HCT116 (cell line): ENCODE results near the gene HLA-DRB1. TPM values are rescaled to one million over a fixed set of nuclear protein-coding genes. Genes with fewer than 3 reads are reported as not detected.
"Not testable (repeated sequence)": the region's sequence is repeated elsewhere in the genome, so short reads cannot be mapped to it uniquely, and the experiment has no call there.

Experiments used
- ATAC-seq: fragments of 200-7000 bp; cut with Tn5 transposase; 2 replicates; pipeline ENCODE4 v1.9.1; 2020; ENCODE audit warnings: mild to moderate bottlenecking, moderate library complexity
- BruUV-seq: library from RNA; stranded (reverse); fragments of 400-500 nt; replicated peaks from 2 replicates; lab custom pipeline; 2021; lab: Mats Ljungman, UMichigan
- CTCF ChIA-PET: fragments of 300-600 bp; sonication (Branson Sonifier 250); formaldehyde crosslinking; loops from one replicate; lab custom pipeline; 2021; ENCODE audit warnings: antibody characterized with exemption; lab: Charles Lee
- POLR2A ChIA-PET: fragments of 300-600, 350-600 bp; sonication (Branson Sonifier 250); formaldehyde crosslinking; loops from one replicate; lab custom pipeline; 2021; ENCODE audit warnings: antibody characterized with exemption; lab: Charles Lee
- RAD21 ChIA-PET, 2 experiments: fragments of 300-600 bp; sonication (Branson Sonifier 250); formaldehyde crosslinking; loops; one replicate each; lab custom pipeline; 2023; ENCODE audit warnings: low total read pairs in 2 of 2; ENCODE audit not compliant: uncharacterized antibody in 2 of 2, unreplicated experiment in 2 of 2, low non-redundant PET in 1 of 2; lab: Charles Lee
- DNase-seq: peaks from one replicate; pipeline ENCODE4 v3.0.0-alpha.2; 2010; ENCODE audit warnings: low read depth, low spot score
- H2AFZ ChIP-seq: fragments of 200-600 bp; shearing (Covaris generic), sonication (generic); 2 replicates; pipeline ENCODE4 v1.6.1; 2017; ENCODE audit warnings: low read depth, mixed run types, mixed read lengths, antibody characterized with exemption, low read length; ENCODE audit not compliant: poor library complexity, severe bottlenecking
- H3K27ac ChIP-seq: 2 replicates; pipeline ENCODE4 v1.5.1; 2012; ENCODE audit warnings: low read depth, low read length
- H3K27me3 ChIP-seq: fragments of 200-600 bp; sonication (generic); 2 replicates; pipeline ENCODE4 v1.6.1; 2016; ENCODE audit warnings: mixed run types, low read length, mixed read lengths; ENCODE audit not compliant: insufficient read depth
- H3K36me3 ChIP-seq, 2 experiments: fragments of 200-500 bp in 1 of 2; fragments of 200-600 bp in 1 of 2; sonication (Bioruptor generic) in 1 of 2; sonication (generic) in 1 of 2; 2 replicates each; pipeline versions ENCODE4 v1.5.1 to v1.6.1; 2014 to 2016; ENCODE audit warnings: low read length in 2 of 2, inconsistent platforms in 1 of 2, mixed read lengths in 1 of 2, mixed run types in 1 of 2; ENCODE audit not compliant: insufficient read depth in 2 of 2, control insufficient read depth in 1 of 2
- H3K4me1 ChIP-seq, 2 experiments: fragments of 200-600 bp in 1 of 2; sonication (generic) in 1 of 2; 2 replicates each; pipeline versions ENCODE4 v1.5.1 to v1.6.1; 2012 to 2017; ENCODE audit warnings: low read length in 2 of 2, inconsistent platforms in 1 of 2, mild to moderate bottlenecking in 1 of 2, mixed read lengths in 1 of 2, mixed run types in 1 of 2, moderate library complexity in 1 of 2; ENCODE audit not compliant: insufficient read depth in 2 of 2, control insufficient read depth in 1 of 2
- H3K4me2 ChIP-seq: fragments of 200-600 bp; sonication (generic); 2 replicates; pipeline ENCODE4 v1.6.1; 2017; ENCODE audit warnings: mixed run types, low read length, mixed read lengths
- H3K4me3 ChIP-seq, 2 experiments: fragments of 200-600 bp in 1 of 2; sonication (generic) in 1 of 2; replicated peaks in 1 of 2; 2 replicates each; pipeline ENCODE4 v1.5.1; 2011 to 2016; ENCODE audit warnings: low read length in 2 of 2, control low read depth in 1 of 2, low read depth in 1 of 2, mild to moderate bottlenecking in 1 of 2, mixed read lengths in 1 of 2, mixed run types in 1 of 2
- H3K79me2 ChIP-seq: fragments of 200-600 bp; sonication (generic); 2 replicates; pipeline ENCODE4 v1.6.1; 2017; ENCODE audit warnings: mild to moderate bottlenecking, mixed run types, low read length, moderate library complexity, mixed read lengths; ENCODE audit not compliant: insufficient read depth
- H3K9ac ChIP-seq: fragments of 200-600 bp; sonication (generic); 2 replicates; pipeline ENCODE4 v1.6.1; 2016; ENCODE audit warnings: low read length, mixed read lengths
- H3K9me2 ChIP-seq: fragments of 200-600 bp; sonication (generic), shearing (Covaris generic); 2 replicates; pipeline ENCODE4 v1.6.1; 2017; ENCODE audit warnings: mixed run types, mild to moderate bottlenecking, moderate library complexity; ENCODE audit not compliant: insufficient read depth
- H3K9me3 ChIP-seq, 2 experiments: fragments of 200-500 bp in 1 of 2; fragments of 200-600 bp in 1 of 2; sonication (Bioruptor generic) in 1 of 2; sonication (generic) in 1 of 2; 2 replicates each; pipeline ENCODE4 v1.6.1; 2014 to 2017; ENCODE audit warnings: low read length in 2 of 2, mixed read lengths in 2 of 2, inconsistent platforms in 1 of 2, low read depth in 1 of 2, mild to moderate bottlenecking in 1 of 2, mixed run types in 1 of 2, moderate library complexity in 1 of 2; ENCODE audit not compliant: control insufficient read depth in 1 of 2, insufficient read depth in 1 of 2
- H4K20me1 ChIP-seq: fragments of 200-600 bp; sonication (generic), shearing (Covaris generic); 2 replicates; pipeline ENCODE4 v1.6.1; 2017; ENCODE audit warnings: mixed run types, mild to moderate bottlenecking, moderate library complexity; ENCODE audit not compliant: insufficient read depth
- POLR2AphosphoS5 ChIP-seq: IDR thresholded peaks from 2 replicates; pipeline ENCODE4 v1.6.1; 2011; ENCODE audit warnings: mild to moderate bottlenecking, low read depth, low read length, moderate library complexity
- TCF7L2 ChIP-seq: IDR thresholded peaks from 2 replicates; pipeline ENCODE4 v1.7.0; 2011; ENCODE audit warnings: borderline replicate concordance, inconsistent platforms; ENCODE audit not compliant: insufficient read depth, insufficient read length; ENCODE audit errors: extremely low read depth
- intact Hi-C: fragments of 100-400 bp; cut with micrococcal nuclease; formaldehyde crosslinking; loops from 2 replicates; pipeline ENCODE4 v1.10.0; 2022
- total RNA-seq: library from RNA; stranded (reverse); gene quantifications from one replicate; pipeline ENCODE4 v1.2.1, GENCODE V29; 2021; ENCODE audit not compliant: unreplicated experiment
- TF ChIP-seq, protein P1 (sequence below): IDR thresholded peaks from 2 replicates; pipeline ENCODE4 v1.6.1; 2012; ENCODE audit warnings: low read depth
- TF ChIP-seq, protein P2 (sequence below), 3 experiments: fragments of 200-600 bp in 1 of 3; sonication (generic) in 1 of 3; IDR thresholded peaks in 2 of 3; conservative IDR thresholded peaks in 1 of 3; 2 replicates each; pipeline ENCODE4 v1.5.1; 2012 to 2017; ENCODE audit warnings: low read depth in 2 of 3, low read length in 2 of 3, antibody characterized with exemption in 1 of 3, borderline replicate concordance in 1 of 3, control low read depth in 1 of 3, mild to moderate bottlenecking in 1 of 3, mixed read lengths in 1 of 3, mixed run types in 1 of 3, moderate library complexity in 1 of 3; ENCODE audit not compliant: insufficient read depth in 1 of 3

The HLA-DRB1 gene
- total RNA-seq, 1 experiment from 2014 or later, result 2.7 TPM

DNA sequence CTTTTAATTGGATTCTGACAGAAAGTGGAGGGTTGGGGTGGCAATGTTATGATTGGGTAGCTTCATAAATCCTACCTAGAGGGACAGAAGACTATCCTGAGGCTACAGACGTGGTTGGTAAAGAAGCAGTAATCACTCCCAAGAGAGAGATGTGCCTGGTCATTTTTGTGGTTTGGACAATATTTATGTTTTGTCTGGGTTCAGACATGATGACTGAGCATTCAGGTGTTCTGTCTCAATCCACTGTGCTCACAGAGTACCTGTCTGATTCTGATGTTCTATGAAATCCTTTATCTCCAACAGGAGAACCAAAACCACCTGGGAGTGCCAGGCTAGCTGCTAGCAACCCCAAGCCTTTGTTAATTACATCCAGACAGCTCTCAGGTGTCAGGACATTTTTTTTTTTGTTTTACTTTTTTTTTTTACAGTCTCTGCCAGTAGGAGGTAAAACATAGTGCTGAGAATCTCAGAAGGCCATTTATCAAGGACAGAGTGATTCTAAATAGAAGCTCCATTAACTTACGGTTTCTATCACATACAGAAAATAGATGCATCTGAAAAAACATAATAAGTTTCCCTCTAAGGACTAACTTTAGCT is 46.0 kb upstream of the HLA-DRB1 start (continued):
- TF ChIP-seq, protein P1, sequence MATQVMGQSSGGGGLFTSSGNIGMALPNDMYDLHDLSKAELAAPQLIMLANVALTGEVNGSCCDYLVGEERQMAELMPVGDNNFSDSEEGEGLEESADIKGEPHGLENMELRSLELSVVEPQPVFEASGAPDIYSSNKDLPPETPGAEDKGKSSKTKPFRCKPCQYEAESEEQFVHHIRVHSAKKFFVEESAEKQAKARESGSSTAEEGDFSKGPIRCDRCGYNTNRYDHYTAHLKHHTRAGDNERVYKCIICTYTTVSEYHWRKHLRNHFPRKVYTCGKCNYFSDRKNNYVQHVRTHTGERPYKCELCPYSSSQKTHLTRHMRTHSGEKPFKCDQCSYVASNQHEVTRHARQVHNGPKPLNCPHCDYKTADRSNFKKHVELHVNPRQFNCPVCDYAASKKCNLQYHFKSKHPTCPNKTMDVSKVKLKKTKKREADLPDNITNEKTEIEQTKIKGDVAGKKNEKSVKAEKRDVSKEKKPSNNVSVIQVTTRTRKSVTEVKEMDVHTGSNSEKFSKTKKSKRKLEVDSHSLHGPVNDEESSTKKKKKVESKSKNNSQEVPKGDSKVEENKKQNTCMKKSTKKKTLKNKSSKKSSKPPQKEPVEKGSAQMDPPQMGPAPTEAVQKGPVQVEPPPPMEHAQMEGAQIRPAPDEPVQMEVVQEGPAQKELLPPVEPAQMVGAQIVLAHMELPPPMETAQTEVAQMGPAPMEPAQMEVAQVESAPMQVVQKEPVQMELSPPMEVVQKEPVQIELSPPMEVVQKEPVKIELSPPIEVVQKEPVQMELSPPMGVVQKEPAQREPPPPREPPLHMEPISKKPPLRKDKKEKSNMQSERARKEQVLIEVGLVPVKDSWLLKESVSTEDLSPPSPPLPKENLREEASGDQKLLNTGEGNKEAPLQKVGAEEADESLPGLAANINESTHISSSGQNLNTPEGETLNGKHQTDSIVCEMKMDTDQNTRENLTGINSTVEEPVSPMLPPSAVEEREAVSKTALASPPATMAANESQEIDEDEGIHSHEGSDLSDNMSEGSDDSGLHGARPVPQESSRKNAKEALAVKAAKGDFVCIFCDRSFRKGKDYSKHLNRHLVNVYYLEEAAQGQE, result no peak
- TF ChIP-seq, protein P2, sequence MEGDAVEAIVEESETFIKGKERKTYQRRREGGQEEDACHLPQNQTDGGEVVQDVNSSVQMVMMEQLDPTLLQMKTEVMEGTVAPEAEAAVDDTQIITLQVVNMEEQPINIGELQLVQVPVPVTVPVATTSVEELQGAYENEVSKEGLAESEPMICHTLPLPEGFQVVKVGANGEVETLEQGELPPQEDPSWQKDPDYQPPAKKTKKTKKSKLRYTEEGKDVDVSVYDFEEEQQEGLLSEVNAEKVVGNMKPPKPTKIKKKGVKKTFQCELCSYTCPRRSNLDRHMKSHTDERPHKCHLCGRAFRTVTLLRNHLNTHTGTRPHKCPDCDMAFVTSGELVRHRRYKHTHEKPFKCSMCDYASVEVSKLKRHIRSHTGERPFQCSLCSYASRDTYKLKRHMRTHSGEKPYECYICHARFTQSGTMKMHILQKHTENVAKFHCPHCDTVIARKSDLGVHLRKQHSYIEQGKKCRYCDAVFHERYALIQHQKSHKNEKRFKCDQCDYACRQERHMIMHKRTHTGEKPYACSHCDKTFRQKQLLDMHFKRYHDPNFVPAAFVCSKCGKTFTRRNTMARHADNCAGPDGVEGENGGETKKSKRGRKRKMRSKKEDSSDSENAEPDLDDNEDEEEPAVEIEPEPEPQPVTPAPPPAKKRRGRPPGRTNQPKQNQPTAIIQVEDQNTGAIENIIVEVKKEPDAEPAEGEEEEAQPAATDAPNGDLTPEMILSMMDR (IDR thresholded peaks at IDR 0.05 in 2 of 3, conservative IDR thresholded peaks at IDR 0.05 in 1 of 3; ENCODE audit: borderline replicate concordance in 1 of 3, insufficient read depth in 1 of 3, low read depth in 2 of 3, low read length in 2 of 3), result no peak
- TF ChIP-seq TCF7L2, result no peak
- no peak for TF ChIP-seq POLR2AphosphoS5
- TF ChIP-seq, all 23 proteins: peak for 0

DNA sequence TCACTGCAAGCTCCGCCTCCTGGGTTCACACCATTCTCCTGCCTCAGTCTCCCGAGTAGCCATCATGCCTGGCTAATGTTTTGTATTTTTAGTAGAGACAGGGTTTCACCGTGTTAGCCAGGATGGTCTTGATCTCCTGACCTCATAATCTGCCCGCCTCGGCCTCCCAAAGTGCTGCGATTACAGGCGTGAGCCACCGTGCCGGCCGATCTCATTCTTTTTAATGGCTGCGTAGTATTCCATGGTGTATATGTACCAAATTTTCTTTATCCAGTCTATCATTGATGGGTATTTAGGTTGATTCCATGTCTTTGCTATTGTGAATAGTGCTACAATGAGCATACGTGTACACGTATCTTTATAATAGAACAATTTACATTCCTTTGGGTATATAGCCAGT is 40.1 kb upstream of the HLA-DRB1 start:
- H2AFZ ChIP-seq, H3K9ac ChIP-seq, H3K36me3 ChIP-seq, BruUV-seq, H3K79me2 ChIP-seq, H3K27me3 ChIP-seq, POLR2A ChIA-PET, H3K4me3 ChIP-seq, H4K20me1 ChIP-seq, RAD21 ChIA-PET, ATAC-seq, H3K9me2 ChIP-seq, intact Hi-C loops, H3K9me3 ChIP-seq, DNase-seq, CTCF ChIA-PET, H3K4me1 ChIP-seq, H3K27ac ChIP-seq, H3K4me2 ChIP-seq: not testable (repeated sequence)
